ENCODE results near the gene BCO1.

BCO1 gene

GRCh38 chr16:81275795-81276194 lies 37.3 kb downstream of the BCO1 start:
- no peak for DNase-seq (ENCODE audit: low spot score)

- no peak for DNase-seq (ENCODE audit: low spot score)
These were observed 37.8 kb downstream of the BCO1 start for GRCh38 chr16:81276323-81276722.

GRCh38 chr16:81277541-81278080 lies 39.1 kb downstream of the BCO1 start:
- DNase-seq (ENCODE audit: low spot score): no peak

GRCh38 chr16:81278526-81278925 lies 40.0 kb downstream of the BCO1 start:
- DNase-seq (ENCODE audit: low spot score): no peak

GRCh38 chr16:81279392-81279791 lies 40.9 kb downstream of the BCO1 start:
- peak; percentile 95 for DNase-seq (ENCODE audit: low spot score)

GRCh38 chr16:81280393-81280792 lies 41.9 kb downstream of the BCO1 start:
- DNase-seq (ENCODE audit: low spot score): peak; percentile 80

GRCh38 chr16:81283044-81283443 lies 44.6 kb downstream of the BCO1 start:
- no peak for DNase-seq (ENCODE audit: low spot score)

GRCh38 chr16:81284995-81285600 lies 46.6 kb downstream of the BCO1 start:
- no peak for DNase-seq (ENCODE audit: low spot score)

GRCh38 chr16:81286190-81286589 lies 47.7 kb downstream of the BCO1 start:
- DNase-seq (ENCODE audit: low spot score): no peak

GRCh38 chr16:81291117-81291516 lies 52.6 kb downstream of the BCO1 start:
- DNase-seq (ENCODE audit: low spot score): no peak

GRCh38 chr16:81292936-81293335 lies 54.4 kb downstream of the BCO1 start:
- DNase-seq (ENCODE audit: low spot score): no peak

- no peak for DNase-seq (ENCODE audit: low spot score)
These were observed 55.7 kb downstream of the BCO1 start for GRCh38 chr16:81293909-81294802.

GRCh38 chr16:81296631-81297030 lies 58.1 kb downstream of the BCO1 start:
- DNase-seq (ENCODE audit: low spot score): no peak

- no peak for DNase-seq (ENCODE audit: low spot score)
These were observed 69.3 kb downstream of the BCO1 start for GRCh38 chr16:81307770-81308169.

- DNase-seq (ENCODE audit: low spot score): no peak
These were observed 71.7 kb downstream of the BCO1 start for GRCh38 chr16:81310045-81310644.

GRCh38 chr16:81311762-81312161 lies 73.3 kb downstream of the BCO1 start:
- no peak for DNase-seq (ENCODE audit: low spot score)

GRCh38 chr16:81313701-81314602 lies 75.5 kb downstream of the BCO1 start:
- DNase-seq (ENCODE audit: low spot score): no peak

- DNase-seq (ENCODE audit: low spot score): peak; percentile 96
These were observed 76.2 kb downstream of the BCO1 start, which contains the start of gene GAN for GRCh38 chr16:81314603-81315270. GAN (plus strand) TSS chr16:81314962; CDS start chr16:81315114, 152 bp downstream.

- DNase-seq (ENCODE audit: low spot score): peak; percentile 30
These were observed 77.0 kb downstream of the BCO1 start for GRCh38 chr16:81315271-81316175.

- no peak for DNase-seq (ENCODE audit: low spot score)
These were observed 77.6 kb downstream of the BCO1 start for GRCh38 chr16:81316176-81316496.
